GM21825 (cell line): ENCODE measurements around the gene OBSCN.

Experiments
- ATAC-seq: cut with Tn5 transposase; IDR thresholded peaks from one replicate; pipeline ENCODE4 v1.9.1; 2021; ENCODE audit warnings: mild to moderate bottlenecking, moderate library complexity; ENCODE audit not compliant: unreplicated experiment

The OBSCN gene

GRCh38 chr1:228428412-228428811 is 220.6 kb downstream of the OBSCN start:
- no peak for ATAC-seq
